Keratinocyte (primary cell): ENCODE results near the gene VWC2.

Experiments
- EZH2 ChIP-seq: IDR thresholded peaks from one replicate; pipeline ENCODE4 v1.6.1; 2012; ENCODE audit warnings: inconsistent platforms, mild to moderate bottlenecking, low read length, moderate library complexity
- TF ChIP-seq, protein P1 (sequence below), 3 experiments: IDR thresholded peaks in 1 of 3; conservative IDR thresholded peaks in 1 of 3; optimal IDR thresholded peaks in 1 of 3; 2 replicates in 2 of 3; 3 replicates in 1 of 3; pipeline versions ENCODE3 to v1.5.1; 2011; ENCODE audit warnings: low read length in 3 of 3, mild to moderate bottlenecking in 3 of 3, moderate library complexity in 2 of 3, control low read depth in 1 of 3, inconsistent platforms in 1 of 3; ENCODE audit not compliant: insufficient read depth in 2 of 3; ENCODE audit errors: extremely low read depth in 1 of 3

DNA sequence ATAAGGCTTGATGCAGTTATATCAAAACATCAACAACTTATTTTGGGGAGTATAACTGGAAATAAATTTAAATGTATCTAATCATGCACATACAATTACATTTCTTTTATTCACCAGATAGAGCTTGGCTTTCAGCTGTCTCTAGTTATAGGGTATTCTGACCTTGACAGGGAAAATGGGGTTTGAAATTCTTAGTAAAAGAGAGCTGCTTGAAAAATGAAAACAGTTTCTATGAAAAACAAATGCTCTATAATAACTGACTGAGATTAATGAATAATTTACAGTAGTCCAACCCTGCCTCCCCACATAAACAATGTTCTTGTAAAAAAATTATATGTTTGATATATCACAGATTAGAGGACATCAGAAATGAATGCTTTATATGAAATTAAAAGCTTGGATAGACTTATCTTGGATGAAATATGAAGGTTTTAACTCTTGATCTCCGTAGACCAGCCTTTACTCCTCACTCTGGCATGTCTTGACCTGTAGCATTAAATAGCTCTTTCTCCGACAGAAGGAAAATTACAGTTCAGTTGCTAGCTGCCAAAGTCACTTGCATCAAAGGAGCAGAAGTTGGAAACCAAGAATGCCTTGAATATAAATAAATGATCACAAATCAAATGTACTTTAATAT is 32.1 kb downstream of the VWC2 start:
- TF ChIP-seq, protein P1, sequence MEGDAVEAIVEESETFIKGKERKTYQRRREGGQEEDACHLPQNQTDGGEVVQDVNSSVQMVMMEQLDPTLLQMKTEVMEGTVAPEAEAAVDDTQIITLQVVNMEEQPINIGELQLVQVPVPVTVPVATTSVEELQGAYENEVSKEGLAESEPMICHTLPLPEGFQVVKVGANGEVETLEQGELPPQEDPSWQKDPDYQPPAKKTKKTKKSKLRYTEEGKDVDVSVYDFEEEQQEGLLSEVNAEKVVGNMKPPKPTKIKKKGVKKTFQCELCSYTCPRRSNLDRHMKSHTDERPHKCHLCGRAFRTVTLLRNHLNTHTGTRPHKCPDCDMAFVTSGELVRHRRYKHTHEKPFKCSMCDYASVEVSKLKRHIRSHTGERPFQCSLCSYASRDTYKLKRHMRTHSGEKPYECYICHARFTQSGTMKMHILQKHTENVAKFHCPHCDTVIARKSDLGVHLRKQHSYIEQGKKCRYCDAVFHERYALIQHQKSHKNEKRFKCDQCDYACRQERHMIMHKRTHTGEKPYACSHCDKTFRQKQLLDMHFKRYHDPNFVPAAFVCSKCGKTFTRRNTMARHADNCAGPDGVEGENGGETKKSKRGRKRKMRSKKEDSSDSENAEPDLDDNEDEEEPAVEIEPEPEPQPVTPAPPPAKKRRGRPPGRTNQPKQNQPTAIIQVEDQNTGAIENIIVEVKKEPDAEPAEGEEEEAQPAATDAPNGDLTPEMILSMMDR (optimal IDR thresholded peaks at IDR 0.05 in 1 of 3, IDR thresholded peaks at IDR 0.05 in 1 of 3, conservative IDR thresholded peaks at IDR 0.05 in 1 of 3; ENCODE audit: extremely low read depth in 1 of 3, insufficient read depth in 2 of 3, low read length in 3 of 3): no peak
- no peak for TF ChIP-seq EZH2
